Tibial nerve (tissue), 4 donors: ENCODE measurements around the gene NCK2. TPM values are rescaled to one million over a fixed set of nuclear protein-coding genes. Genes with fewer than 3 reads are reported as not detected.

Experiments
- DNase-seq, 2 donors: peaks; one replicate each; pipeline ENCODE4 v3.0.0-alpha.2; 2019; ENCODE audit warnings: low spot score in 2 of 2
- H3K27ac ChIP-seq, 4 donors: fragments of 200-600 bp; sonication (generic) in 3 of 4; one replicate each; pipeline ENCODE4 v1.5.1; 2017 to 2019; ENCODE audit warnings: mild to moderate bottlenecking in 1 of 4
- H3K27me3 ChIP-seq, 2 donors: fragments of 200-600 bp; sonication (generic) in 1 of 2; one replicate each; pipeline versions ENCODE4 v1.5.1 to v1.6.0; 2017 to 2019
- H3K36me3 ChIP-seq, 3 donors: fragments of 200-600 bp; sonication (generic); one replicate each; pipeline ENCODE4 v1.5.1; 2018 to 2019
- H3K4me1 ChIP-seq, 4 donors: fragments of 200-600 bp; sonication (generic) in 3 of 4; one replicate each; pipeline ENCODE4 v1.5.1; 2017 to 2019
- H3K4me3 ChIP-seq, 4 donors: fragments of 200-600 bp; sonication (generic) in 3 of 4; one replicate each; pipeline ENCODE4 v1.5.1; 2017 to 2019; ENCODE audit warnings: mild to moderate bottlenecking in 1 of 4, moderate library complexity in 1 of 4
- H3K9me3 ChIP-seq, 4 donors: fragments of 200-600 bp; sonication (generic) in 3 of 4; one replicate each; pipeline ENCODE4 v1.5.1; 2017 to 2019
- EP300 ChIP-seq, 2 donors: sonication (generic); formaldehyde crosslinking; IDR thresholded peaks; one replicate each; pipeline ENCODE4 v1.6.1; 2017; ENCODE audit warnings: antibody characterized with exemption in 2 of 2, mild to moderate bottlenecking in 1 of 2
- POLR2A ChIP-seq, 2 donors: fragments of 450-650 bp; IDR thresholded peaks; one replicate each; pipeline ENCODE4 v1.6.1; 2017; ENCODE audit warnings: antibody characterized with exemption in 2 of 2, mild to moderate bottlenecking in 2 of 2, moderate library complexity in 2 of 2
- WGBS, 2 donors: methylation state at CpG; one replicate each; pipeline ENCODE4 v1.1.5; 2018; 5-methylcytosine and 5-hydroxymethylcytosine counted together
- total RNA-seq, 4 donors: library from RNA; depleted of rRNA; stranded (reverse); fragments of >200 nt; gene quantifications; one replicate each; pipeline ENCODE4 v1.1.0, GENCODE V29; 2016
- TF ChIP-seq, protein P1 (sequence below), 5 experiments: fragments of 200-600 bp in 3 of 5; fragments of 450-650 bp in 2 of 5; sonication (generic) in 3 of 5; IDR thresholded peaks; one replicate each; pipeline ENCODE4 v1.5.1; 2016 to 2019; ENCODE audit warnings: antibody characterized with exemption in 5 of 5, mild to moderate bottlenecking in 3 of 5, moderate library complexity in 2 of 5

The NCK2 gene
- total RNA-seq, 4 donors from 2014 or later, result 22.6 to 35.9 (median 28.1) TPM

DNA sequence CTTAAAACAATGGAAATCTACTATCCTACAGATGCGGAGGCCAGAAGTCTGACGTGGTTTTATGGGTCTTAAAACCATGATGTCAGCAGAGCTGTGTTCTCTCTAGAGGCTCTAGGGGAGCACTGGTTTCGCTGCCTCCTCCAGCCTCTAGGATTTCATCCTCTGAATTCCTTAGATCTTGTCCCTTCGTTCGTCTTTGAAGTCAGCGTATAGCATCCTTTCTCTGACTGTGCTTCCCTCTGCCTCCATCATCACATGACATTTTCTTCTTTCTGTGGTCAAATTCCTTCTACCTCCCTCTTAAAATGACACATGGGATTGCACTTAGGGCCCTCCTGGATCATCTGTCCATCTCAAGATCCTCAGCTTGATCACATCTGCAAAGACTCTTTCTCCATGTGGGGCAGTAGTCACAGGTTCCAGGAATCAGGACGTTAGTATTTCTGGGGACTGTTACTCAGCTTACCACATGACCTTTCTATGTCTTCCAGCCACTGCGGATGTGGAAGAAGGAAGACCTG lies 22.7 kb upstream of the NCK2 start:
- Histone ChIP-seq H3K9me3 (peaks cover 0 to 3% (median 0%) of the 10 kb centered on the region in 4 donors), H3K27me3 (no peaks in the 10 kb centered on the region), H3K27ac (no peak overlapping the region), H3K36me3 (no peaks in the 10 kb centered on the region), H3K4me3 (no peak overlapping the region), H3K4me1 (no peaks in the 10 kb centered on the region)
- TF ChIP-seq, protein P1, sequence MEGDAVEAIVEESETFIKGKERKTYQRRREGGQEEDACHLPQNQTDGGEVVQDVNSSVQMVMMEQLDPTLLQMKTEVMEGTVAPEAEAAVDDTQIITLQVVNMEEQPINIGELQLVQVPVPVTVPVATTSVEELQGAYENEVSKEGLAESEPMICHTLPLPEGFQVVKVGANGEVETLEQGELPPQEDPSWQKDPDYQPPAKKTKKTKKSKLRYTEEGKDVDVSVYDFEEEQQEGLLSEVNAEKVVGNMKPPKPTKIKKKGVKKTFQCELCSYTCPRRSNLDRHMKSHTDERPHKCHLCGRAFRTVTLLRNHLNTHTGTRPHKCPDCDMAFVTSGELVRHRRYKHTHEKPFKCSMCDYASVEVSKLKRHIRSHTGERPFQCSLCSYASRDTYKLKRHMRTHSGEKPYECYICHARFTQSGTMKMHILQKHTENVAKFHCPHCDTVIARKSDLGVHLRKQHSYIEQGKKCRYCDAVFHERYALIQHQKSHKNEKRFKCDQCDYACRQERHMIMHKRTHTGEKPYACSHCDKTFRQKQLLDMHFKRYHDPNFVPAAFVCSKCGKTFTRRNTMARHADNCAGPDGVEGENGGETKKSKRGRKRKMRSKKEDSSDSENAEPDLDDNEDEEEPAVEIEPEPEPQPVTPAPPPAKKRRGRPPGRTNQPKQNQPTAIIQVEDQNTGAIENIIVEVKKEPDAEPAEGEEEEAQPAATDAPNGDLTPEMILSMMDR (IDR thresholded peaks at IDR 0.05), result no peak
- no peak for TF ChIP-seq POLR2A (IDR thresholded peaks at IDR 0.05)
- TF ChIP-seq EP300 (IDR thresholded peaks at IDR 0.05), result no peak
- WGBS, 2 donors, result 75 to 82% methylated on average over 8 of the region's 8 CpGs
- no peak for DNase-seq

DNA sequence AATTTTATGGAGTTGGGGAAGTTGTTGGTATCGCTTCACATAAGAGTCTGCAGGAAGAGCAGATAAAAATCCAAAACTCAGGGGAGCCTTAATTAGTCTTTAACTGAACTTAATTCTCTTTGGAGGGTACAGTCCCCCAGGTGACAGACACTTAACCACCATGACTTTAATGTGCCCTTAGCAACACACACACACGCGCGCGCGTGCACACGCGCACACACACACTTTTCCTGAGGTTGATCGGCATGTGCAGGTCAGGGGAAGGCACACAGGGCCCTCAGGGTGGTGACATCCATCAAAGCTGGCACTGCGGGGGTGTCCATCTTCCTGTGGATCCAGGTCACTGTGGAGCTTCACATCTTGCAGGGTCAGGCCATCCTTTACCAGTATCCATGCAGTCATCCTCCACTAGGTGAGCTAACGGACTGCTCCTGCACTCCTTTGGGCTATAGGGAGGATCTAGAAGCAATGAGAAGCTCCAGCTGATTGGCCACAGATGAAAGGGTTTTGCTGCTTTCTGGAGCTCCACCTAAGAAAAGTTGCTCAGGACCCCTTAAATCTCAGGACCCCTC lies 21.9 kb upstream of the NCK2 start:
- no peaks in the 10 kb centered on the region for H3K27me3 ChIP-seq
- TF ChIP-seq EP300 (IDR thresholded peaks at IDR 0.05) (no peak), POLR2A (IDR thresholded peaks at IDR 0.05) (no peak)
- TF ChIP-seq, protein P1 (IDR thresholded peaks at IDR 0.05), result no peak
- H3K27ac ChIP-seq, result no peak overlapping the region
- H3K9me3 ChIP-seq, result peaks cover 0 to 10% (median 0%) of the 10 kb centered on the region in 4 donors
- no peaks in the 10 kb centered on the region for H3K4me1 ChIP-seq
- no peak for DNase-seq
- H3K36me3 ChIP-seq, result no peaks in the 10 kb centered on the region
- H3K4me3 ChIP-seq, result no peak overlapping the region
- WGBS, 2 donors, result 91 to 94% methylated on average over 11 of the region's 11 CpGs

DNA sequence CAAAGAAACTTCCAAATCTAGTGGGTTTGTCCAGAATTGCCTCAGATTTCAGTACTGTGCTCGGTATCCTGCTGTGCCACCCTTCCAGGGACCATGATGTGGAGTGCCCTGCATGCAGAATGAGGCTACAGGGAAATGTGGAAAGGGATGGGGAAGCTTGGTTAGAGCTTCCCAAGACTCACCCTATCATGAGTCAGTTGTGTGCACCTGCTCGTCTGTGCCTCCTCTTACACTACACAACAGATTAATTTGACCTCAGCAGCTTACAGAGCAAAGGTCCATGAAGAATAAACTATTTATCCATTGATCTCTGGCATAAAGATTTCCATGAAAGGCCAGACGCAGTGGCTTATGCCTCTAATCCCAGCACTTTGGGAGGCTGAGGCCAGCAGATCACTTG lies 21.3 kb upstream of the NCK2 start:
- Histone ChIP-seq H3K4me1 (no peaks in the 10 kb centered on the region), H3K27ac (no peak overlapping the region), H3K9me3 (peaks cover 0 to 10% (median 0%) of the 10 kb centered on the region in 4 donors), H3K27me3 (no peaks in the 10 kb centered on the region), H3K36me3 (no peaks in the 10 kb centered on the region), H3K4me3 (no peak overlapping the region)
- no peak for TF ChIP-seq POLR2A (IDR thresholded peaks at IDR 0.05)
- no peak for TF ChIP-seq EP300 (IDR thresholded peaks at IDR 0.05)
- TF ChIP-seq, protein P1 (IDR thresholded peaks at IDR 0.05), result no peak
- WGBS, 2 donors, result 84 to 85% methylated on average over 3 of the region's 3 CpGs
- no peak for DNase-seq

DNA sequence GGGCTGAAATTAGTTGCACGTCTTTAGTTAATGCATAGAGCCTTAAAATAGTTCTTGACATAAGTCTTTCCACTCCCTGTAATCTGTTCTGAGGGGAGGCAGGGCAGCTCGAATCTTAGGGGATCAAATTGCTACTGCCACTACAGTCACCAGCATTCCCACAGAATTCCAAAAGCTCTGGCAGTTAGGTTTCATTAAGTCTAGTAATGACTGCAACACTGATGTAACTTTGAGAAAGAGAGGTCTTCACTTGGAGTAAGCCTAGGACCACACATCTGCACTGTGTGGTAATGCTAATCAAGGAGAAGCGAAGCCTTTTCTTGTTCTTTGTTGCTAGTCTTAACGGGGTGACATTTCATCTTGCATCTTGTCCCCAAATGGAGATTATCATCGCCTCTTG lies 19.3 kb upstream of the NCK2 start:
- peaks cover 0 to 15% (median 0%) of the 10 kb centered on the region in 4 donors for H3K9me3 ChIP-seq
- H3K27me3 ChIP-seq, result no peaks in the 10 kb centered on the region
- H3K27ac ChIP-seq, result no peak overlapping the region
- no peak for DNase-seq
- no peaks in the 10 kb centered on the region for H3K4me1 ChIP-seq
- no peaks in the 10 kb centered on the region for H3K36me3 ChIP-seq
- TF ChIP-seq EP300 (IDR thresholded peaks at IDR 0.05) (no peak), POLR2A (IDR thresholded peaks at IDR 0.05) (no peak)
- TF ChIP-seq, protein P1 (IDR thresholded peaks at IDR 0.05), result no peak
- 76 to 78% methylated on average over 5 of the region's 5 CpGs for WGBS, 2 donors
- H3K4me3 ChIP-seq, result no peak overlapping the region

DNA sequence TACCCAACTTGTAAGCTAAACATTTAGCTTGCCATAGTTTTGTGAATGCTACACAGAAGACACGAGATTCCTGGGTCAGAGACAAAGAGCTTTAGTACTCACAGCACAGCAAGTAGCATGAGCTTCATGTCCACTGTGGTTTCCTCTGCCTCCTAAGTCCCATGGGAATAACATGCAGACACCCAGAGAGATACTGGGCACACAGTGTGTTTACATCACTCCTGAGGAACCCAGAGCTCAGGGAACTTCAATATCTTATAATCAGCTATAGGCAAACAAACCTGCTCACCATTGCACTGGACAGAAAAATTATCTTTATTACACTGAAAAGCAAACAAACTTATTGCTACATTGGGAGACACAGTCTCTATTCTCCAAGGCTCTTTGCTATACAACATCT lies 14.5 kb upstream of the NCK2 start:
- H3K4me1 ChIP-seq, result no peaks in the 10 kb centered on the region
- H3K9me3 ChIP-seq, result peaks cover 0 to 16% (median 0%) of the 10 kb centered on the region in 4 donors
- 63% methylated on average over 1 of the region's 1 CpG for WGBS, 2 donors
- no peaks in the 10 kb centered on the region for H3K27me3 ChIP-seq
- no peak overlapping the region for H3K4me3 ChIP-seq
- H3K27ac ChIP-seq, result no peak overlapping the region
- no peaks in the 10 kb centered on the region for H3K36me3 ChIP-seq
- no peak for DNase-seq
- no peak for TF ChIP-seq POLR2A (IDR thresholded peaks at IDR 0.05)
- TF ChIP-seq EP300 (IDR thresholded peaks at IDR 0.05), result no peak
- TF ChIP-seq, protein P1 (IDR thresholded peaks at IDR 0.05), result no peak
